GM21367 (cell line): ENCODE data around the gene CATSPER3.

Experiments
- ATAC-seq: cut with Tn5 transposase; IDR thresholded peaks from one replicate; pipeline ENCODE4 v1.9.1; 2021; ENCODE audit not compliant: unreplicated experiment

Gene CATSPER3

DNA sequence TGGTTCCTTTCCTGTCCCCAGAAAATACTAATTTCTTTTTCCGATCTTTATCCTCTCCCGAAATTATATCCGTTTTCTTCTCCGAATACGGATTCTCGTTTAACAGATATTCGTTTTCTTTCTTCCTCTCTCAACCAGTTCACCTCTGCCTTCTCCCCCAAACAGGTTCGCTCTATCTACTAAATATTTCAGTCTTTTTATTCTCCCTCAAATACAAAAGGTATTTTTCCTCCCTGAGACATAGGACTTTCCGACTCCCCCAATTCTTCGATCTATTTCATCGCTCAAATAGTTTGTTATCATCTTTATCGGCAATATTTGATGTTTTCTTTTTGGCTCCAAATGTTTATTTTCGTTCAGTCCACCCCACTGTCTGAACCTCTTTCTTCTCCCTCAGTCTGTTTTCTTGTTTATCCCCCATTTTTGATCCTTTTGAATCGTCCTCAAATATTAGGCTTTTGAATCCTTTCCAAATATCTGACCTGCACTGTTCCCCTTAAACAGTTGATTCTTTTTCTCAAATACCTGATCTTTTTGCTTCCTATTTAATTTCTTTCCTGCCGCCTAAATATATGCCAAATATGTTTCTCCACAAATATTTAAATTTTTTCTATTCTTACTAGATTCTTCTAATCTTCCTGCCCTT lies 61.9 kb downstream of the CATSPER3 start:
- no peak for ATAC-seq

DNA sequence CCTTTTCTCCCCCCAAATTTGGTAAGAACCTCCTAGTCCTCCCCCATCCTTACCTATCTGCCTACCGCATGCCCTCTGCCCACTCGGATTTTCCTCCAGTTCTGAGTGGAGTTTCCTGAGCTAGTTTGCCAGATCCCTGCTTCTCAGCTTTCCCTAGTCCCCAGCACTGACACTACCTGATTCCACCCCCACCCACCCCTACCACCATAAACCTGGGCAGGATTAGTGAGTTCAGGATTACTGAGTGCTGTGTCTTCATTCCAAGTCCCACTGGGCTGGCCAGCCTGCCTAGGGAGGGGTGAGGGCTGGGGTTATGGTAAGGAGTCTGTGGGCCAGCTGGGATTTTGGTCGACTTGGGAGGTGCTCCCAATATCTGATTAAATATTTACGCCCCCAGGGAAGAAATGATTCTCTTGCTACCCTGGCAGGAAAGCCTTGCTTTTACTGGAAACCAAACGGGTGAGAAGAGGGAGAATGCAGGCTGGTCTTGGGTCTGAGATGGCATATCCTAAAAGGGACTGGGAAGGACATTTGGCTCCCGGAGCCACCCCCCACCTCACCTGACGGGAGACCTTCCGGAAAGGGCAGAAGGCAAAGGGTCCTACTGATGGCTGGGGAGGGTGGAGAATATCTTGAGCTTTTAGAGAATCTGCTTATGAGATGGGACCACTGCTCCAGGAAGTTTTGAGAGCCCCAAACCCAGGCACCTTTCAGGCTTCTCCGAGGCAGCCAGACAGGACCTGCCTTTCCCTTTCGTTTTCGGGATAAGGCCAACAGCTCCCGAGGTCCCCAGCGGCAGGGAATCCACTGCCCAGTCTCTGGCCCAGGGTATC lies 62.6 kb downstream of the CATSPER3 start:
- ATAC-seq: no peak

DNA sequence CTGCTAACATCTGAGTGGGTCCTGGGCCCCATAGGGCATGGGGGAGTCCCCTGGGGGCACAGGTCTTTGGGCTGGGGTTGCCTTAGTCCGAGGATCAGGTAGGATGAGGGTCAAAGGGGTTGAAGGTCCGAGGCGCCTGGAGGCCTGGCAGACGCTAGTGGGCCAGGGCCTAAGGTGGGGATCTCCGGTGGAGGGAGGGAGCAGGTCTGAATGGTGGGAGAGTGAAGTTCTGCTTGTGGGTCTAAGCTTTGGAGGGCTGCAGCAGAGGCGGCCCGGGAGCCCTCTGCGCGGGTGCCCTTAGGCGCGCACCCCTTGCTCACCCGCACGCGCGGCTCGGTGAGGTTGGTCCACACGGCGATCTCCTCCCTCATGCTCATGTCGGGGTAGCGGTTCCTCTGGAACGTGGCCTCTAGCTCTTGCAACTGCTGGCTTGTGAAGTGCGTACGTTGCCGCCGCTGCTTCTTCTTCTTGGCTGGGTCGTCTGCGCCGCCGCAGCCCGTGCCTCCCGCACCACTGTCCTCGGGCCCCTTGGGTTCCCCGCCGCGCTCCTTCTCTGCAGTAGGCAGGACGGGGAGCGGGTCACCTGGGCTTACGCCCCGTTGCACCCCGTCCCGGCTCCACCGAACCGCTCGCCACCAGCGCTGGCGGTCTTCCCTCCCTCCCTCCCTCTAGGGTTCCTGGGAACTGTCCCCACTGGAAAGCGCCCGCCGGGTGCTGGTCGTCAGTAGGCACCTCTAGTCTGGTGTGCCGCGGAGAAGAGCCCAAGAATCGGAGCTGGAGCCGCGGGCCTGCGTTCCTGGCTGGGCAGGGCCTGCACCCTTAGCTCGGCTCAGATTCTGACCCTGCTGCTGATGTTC lies 63.5 kb downstream of the CATSPER3 start:
- no peak for ATAC-seq

DNA sequence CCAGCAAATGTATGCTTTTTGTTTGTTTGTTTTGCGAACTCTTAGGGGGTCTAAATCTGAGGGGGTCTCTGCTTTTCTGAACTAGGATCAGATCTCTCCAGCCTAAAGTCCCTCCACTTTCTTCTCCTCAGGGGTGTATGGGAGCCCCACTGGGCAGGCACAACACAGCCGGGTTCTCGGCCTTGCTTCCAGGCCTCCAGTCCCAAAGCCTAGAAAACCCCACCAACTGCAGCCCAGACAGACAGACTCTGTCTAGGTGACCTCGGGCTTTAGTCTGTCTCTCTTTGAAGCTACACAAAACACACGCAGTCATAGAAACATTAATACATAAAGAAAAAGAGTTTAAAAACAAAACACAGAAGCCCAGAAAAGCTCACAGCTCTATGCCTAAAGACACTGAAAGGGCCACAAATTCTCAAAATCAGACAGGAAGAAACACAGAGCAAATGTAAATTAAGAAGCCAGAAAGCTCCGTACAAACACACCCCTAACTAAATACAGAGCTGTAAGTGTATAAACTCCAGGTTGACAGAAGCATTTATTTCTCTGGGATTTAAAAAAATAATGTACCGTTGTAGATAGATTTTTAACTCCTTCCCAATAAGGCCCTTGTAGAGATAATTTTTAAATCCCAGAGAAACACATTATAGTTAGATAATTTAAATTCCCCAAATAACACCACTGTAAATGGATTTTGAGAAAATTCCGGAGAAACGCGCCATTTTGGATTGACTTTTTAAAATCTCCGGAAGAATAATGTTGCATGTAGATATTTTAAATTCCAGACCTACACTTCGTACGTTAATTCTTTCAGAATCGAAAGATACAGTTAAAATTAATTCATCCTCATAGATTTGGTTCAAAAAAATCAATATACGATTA lies 64.3 kb downstream of the CATSPER3 start:
- ATAC-seq: no peak

DNA sequence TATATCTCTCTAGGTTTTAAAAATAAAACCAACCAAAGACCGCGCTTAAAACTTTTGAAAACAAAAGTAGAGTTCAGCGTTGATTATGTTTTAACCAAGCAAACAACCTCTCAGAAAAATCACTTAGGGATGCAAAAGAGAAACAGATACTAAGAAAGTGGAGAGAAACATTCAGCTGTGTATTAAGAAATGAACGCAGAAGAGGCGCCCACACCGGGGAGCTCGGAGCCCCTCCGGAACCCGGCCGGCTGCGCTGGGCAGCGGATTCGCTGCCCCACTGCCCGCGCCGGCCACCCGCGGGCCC lies 64.9 kb downstream of the CATSPER3 start:
- no peak for ATAC-seq

DNA sequence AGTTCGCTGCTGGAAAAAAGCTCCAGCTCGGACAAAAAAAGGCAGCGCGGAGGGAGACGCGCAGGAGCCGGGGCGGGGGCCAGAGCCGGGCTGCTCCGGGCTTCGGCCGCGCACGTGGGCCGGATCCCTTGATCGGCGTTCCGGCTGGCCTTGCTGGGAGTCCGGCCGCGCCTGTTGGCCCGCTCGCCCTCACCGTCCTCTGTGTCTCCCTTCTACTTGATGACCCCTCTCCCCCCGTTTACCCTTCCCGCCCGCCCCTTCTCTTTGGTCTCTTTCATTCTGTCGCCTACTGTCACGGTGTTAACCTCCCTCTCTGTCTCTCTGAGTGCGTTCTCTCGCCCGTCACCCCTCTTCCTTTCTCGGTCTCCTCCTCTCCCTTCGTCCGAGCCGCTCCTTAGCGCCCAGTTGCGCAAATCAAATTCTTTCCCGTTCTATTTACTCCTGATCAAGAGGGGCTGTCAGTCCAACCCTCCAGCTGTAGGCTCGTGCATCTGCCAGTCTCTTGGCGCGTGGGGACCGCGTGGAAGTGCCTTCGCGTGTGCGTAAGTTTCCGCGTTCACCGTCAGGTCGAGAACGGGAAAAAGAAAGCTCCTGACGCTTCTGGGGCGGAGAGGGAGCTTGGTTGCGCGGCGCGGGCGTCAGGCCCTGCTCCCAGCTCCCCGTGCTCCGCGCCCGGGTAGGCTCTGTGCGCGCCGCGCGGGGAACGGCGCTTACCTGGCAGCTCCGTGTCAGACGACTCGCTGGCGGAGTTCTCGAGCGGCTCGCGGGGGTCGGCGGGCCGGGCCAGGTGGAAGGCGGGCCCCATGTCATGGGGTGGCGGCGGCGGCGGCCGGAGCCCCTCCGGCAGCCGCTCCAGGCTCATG lies 65.5 kb downstream of the CATSPER3 start:
- ATAC-seq: no peak

DNA sequence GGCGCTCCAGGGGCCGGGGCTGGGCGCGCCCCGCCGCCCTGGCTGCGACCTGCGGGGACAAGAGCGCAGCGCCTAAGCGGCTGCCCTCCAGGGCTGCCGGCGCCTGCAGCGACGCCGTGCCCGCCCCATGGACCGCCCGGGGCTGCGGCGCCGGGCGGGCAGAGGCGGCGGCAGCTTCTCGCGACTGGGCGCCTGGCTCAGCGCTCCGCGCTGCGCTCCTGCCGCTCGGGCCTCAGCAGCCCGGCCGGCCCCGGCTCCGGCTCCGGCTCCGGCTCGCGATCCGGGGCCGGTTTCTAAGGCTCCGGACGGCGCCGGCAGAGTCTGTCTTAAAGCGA lies 66.2 kb downstream of the CATSPER3 start, which contains the start of gene PITX1:
Gene PITX1 (minus strand): TSS at position 328 of the 335 bp plus-strand sequence. CDS start 347 bp downstream, outside the sequence.
- no peak for ATAC-seq

DNA sequence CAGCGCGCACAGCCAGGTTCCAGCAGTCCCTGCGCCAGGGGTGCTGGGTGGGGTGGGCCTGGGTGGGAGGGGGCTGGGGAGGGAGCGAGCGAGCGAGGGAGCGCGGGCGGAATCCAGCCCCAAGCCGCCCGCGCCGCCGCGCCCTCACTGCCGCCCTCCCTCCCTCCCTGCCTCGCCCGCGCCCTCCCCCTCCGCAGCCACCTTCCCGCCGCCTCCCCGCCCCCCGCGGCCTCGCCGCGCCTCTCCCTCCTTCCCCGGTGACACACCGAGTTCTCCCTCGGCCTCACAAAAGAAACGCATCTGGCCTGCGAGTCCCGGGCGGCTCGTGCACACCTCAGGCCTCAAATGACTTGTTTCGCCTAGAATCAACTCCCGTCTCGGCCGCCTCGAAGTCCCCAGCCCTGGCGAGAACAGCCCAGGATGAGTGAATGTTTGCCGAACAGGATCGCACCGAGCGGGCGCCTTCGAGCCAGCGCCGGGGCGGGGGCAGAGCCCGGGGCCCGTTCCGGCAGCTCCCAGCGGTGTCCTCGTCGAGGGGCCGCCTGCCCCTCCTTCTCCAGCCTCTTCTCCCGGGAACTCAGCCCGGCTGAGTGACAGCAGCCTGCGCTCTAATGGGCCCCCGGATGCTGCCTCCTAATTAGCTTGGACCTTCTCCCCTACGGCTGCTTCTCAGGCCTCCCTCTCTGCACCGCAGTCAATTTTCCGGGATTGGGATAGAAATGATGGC lies 66.7 kb downstream of the CATSPER3 start:
- no peak for ATAC-seq

DNA sequence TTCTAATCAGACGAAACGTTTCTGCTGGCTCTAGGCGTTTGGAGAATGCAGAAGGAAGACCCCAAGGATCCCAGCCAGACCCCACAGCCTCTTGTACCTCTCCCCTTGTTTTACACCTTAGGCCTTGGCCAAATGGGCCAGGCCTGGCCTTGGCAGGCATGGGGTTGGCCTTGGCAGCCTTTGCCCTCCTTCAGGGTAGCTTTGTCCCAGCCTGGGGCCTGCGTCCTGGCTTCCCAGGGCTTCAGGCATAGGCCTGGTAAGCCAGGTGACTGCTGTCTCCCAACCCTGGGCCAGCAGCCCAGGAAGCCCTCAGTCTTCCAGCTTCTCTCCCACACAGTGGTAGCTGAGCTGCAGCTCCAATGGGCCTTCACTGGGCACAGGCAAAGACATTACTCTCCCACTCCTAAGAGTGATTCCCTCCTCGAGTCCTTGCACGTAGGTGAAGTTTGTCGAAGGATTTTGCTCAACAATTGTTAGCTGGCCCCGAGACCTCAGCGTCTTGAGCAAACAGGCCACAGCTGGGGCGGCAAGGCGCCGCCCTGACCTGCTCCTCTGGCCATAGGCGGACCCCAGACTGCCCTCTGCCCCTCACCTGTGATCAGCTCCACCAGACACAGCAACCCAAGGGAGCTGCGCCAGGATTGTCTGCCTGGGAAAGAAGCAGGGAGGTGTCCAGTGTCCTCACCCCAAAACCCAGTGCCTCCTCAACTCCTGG lies 67.4 kb downstream of the CATSPER3 start:
- no peak for ATAC-seq

DNA sequence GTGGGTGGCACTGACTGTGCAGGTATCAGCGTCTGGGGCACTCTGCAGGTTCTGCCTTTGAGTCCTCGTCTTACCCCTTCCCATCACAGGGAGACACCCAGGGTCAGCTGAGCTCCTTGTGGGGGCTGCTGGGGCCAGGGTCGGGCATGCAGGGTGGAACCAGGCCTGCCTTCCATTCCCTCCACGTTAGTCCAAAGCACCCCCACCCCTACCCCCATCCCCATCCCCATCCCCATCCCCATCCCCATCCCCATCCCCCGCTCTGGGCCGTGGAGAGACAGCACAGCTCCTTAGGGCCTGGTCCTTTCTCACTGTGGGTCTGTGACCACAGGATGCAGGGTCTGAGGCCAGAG lies 67.9 kb downstream of the CATSPER3 start:
- ATAC-seq: no peak

DNA sequence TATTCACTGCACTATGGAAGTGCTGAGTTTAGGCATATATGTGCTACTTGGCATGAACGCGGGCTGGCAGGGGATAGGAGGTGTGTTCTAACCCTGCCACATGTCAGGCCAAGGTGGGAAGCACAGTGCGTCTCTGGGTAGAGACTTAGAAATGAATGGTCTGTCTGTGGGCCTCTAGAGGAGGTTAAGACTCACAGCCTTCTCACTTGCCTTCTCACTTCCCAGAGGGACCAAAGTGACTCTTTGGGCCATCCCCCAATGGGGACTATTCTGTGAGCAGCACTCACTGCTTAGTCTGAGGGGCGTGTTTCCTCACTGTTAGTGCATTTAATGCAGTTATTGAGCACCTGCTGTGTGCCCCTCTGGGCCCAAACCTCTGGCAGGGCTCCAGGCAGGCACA lies 68.7 kb downstream of the CATSPER3 start:
- ATAC-seq: no peak

DNA sequence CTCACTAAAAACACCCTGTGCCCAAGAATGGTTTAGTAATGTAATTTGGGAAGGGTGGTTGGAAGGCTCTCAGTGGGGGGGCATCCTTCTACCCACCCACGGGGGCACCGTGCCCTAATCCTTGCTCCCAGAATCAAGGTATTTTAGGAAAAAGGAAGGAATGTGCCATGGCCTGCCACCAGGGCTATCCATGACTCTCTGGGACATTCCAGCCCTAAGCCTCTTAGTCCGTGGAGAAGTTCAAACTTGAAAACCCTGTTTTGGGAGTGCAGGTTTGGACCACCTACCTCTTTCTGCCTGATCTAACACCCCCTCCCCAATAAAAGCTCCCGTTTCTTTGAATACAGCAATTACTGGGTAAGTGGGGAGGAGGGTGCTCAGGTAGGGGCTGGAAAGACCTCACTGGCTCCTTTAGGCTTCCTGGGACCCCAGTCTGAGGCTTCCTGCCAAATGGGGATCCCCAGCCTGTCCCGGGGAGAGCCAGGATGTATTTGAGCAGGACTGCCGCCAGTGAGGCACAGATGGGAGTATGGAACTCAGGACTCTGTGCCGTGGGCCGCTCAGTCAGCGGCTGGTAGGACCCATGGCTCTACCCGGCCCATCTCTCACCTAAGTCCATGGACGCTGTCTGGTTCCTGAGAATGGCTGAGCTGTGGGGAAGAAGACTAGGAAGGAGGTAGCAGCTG lies 70.0 kb downstream of the CATSPER3 start:
- ATAC-seq: no peak

DNA sequence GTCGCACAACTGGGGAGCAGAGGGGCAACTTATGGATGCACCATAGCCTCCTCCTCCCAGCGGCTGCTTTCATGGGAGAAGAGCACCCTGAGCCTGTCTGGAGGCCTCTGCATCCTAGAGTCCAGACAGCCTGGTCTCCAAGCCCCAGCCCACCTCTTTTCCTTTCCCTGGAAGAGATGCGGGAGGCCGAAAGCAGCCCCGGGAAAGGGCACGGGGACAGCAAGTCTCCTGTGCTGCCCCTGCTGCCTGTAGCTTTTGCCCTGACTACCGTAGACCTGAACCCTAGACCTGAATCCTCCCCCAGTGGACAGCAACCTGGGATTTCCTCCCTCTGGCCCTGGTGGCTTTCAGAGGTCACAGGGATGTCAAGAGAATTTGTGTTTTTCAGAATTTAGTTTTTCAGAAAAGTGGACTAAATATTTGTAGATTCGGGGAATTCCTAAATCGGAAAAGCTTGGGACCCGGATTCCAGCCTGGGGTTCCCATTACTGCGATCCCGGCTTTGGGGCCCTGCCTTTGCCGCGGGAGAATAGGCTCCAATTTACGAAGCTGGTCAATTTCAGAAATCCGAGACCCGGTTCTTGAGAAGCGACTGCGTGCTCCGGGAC lies 70.6 kb downstream of the CATSPER3 start:
- no peak for ATAC-seq

DNA sequence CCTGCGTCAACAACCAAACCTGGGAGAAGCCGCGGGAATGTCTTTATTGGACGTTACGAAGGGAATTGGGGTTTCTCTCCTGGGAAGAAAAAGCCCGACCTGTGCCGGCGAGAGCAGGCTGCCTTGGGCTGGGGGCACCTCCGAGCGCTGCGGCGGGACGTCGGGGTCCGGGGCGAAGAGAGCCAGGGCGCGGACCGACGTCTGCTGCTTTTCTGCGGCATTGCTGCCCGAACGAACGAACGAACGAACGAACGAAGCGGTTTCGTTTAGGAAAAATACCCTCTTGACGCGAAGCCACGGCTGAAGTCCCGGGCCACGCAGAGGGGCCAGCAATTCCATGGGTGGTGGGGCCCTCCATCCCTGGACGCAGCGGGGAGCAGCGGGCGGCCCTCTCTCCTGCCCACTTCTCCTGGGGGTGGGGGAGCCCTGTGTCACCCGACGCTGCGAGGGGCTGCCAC lies 71.1 kb downstream of the CATSPER3 start:
- ATAC-seq: no peak

DNA sequence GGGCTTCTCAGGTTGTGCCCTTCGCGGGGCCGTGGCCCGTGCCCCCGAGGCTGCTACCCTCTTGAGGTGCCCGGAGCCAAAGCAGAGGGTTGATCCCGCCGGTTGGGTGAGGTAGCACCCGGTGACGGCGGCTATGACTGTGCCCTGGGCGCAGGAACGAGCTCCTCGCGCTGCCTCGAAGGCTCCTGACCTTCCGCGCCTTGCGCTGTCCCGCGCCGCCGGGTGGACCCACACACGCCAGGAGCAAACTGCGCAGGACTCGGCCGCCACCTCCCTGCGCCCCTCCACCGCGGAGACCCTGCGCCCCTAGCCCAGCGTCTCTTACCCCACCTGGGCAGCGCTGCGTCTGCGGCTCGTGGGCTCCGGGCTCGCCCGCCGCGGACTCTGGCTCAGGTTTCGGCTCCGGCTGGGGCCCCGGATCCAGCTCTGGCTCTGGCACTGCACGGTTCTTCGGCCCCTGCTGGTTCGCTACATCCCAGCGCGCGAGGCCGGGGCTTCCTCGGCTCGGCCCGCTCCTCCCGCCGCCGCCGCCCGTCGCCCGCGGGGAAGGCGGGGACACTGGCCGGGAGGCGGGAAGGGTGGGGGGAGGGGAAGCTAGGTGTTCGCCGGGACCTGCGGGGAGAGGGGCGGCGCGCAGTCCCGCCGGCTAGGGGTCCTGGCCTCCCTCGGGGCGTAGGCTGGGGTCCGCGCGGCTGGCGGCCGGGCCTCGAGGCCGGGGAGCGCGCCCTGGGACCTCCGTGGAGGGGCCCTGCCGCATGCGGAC lies 71.7 kb downstream of the CATSPER3 start:
- ATAC-seq: no peak

DNA sequence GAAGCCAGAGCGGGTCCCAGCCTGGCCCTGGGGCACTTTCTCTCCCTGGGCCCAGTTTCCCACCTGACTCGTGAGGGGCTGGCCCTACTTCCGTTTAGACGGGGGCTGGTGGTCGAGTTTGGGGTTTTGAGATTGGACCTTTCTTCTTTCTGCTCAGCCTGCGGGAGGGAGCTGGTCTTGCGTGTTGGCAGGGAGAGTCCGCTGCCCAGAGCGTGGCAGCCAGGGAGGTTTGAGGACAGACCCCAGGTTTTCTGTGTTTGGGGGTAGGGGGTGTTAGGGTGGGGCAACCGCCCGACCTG lies 72.3 kb downstream of the CATSPER3 start:
- ATAC-seq: no peak
